Lower lobe of right lung (tissue), 2 donors: ENCODE data around the gene SDC1. TPM values are rescaled to one million over a fixed set of nuclear protein-coding genes. Genes with fewer than 3 reads are reported as not detected.
A peak's percentile ranks its signal among the peaks of the same experiment; 100 is the strongest.
"Not testable (repeated sequence)": the region's sequence is repeated elsewhere in the genome, so short reads cannot be mapped to it uniquely, and the experiment has no call there.

Source experiments
- ATAC-seq, 2 donors: fragments of 200-7000 bp; cut with Tn5 transposase; one replicate each; pipeline ENCODE4 v1.9.1; 2020 to 2022; ENCODE audit warnings: mild to moderate bottlenecking in 2 of 2, moderate library complexity in 2 of 2
- DNase-seq: peaks from one replicate; pipeline ENCODE4 v3.0.0-alpha.2; 2020
- H3K27ac ChIP-seq: fragments of 200-600 bp; one replicate; pipeline ENCODE4 v1.8.0; 2022
- H3K27me3 ChIP-seq: fragments of 200-600 bp; one replicate; pipeline ENCODE4 v1.8.0; 2022; ENCODE audit warnings: low read depth
- H3K36me3 ChIP-seq: fragments of 200-600 bp; one replicate; pipeline ENCODE4 v1.8.0; 2022; ENCODE audit warnings: mild to moderate bottlenecking
- H3K4me1 ChIP-seq: fragments of 200-600 bp; one replicate; pipeline ENCODE4 v1.8.0; 2022
- H3K4me3 ChIP-seq: fragments of 200-600 bp; one replicate; pipeline ENCODE4 v1.8.0; 2022; ENCODE audit warnings: mild to moderate bottlenecking
- H3K9me3 ChIP-seq: fragments of 200-600 bp; one replicate; pipeline ENCODE4 v1.8.0; 2022
- intact Hi-C: fragments of 100-400 bp; cut with DNase I; formaldehyde crosslinking; loops from one replicate; pipeline ENCODE4 v1.11.0; 2022
- total RNA-seq: library from RNA; stranded (reverse); fragmentation: NEBNext Ultra II Directional; extraction: Animal tissue kit (Norgen Biotek cat#: 25700); gene quantifications from one replicate; pipeline ENCODE4 v1.2.1, GENCODE V29; 2021
- TF ChIP-seq, protein P1 (sequence below): fragments of 200-600 bp; IDR thresholded peaks from one replicate; pipeline ENCODE4 v1.8.0; 2022; ENCODE audit warnings: antibody characterized with exemption, mild to moderate bottlenecking
- donor health status: DM: no; HTN: yes; CAD: no; lungs with severe emphysema.

The SDC1 gene
- total RNA-seq, 1 donor from 2014 or later: 90.0 TPM

DNA sequence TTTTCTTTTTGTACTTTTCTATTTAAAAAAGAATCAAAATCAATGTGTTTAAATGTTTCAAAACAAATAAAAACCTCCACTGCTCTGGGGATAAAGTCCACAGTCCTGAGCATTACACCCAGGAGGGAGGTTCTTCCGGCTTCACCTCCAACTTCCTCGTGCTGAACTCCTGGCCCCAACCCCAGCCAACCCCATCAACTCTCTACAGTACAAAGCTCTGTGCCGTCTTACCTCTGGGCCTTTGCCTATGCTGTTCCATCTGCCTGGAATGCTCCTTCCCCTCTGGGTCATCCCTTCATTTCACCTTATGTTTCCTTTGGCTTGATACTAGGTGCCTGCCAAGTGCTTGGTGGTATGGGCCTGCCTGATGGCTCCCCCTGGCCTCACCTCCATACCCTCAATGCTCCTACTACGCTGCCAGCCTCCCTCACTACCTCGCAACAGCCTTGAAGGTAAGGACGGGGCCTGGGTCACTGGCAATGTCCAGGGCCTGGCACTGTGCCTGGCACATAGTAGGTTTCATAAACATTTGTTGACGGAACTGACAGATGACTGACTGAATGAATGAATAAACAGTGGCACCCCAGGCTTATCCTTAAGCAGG, 28.8 kb downstream of the SDC1 start:
- H3K36me3 ChIP-seq: no peaks in the 10 kb centered on the region
- H3K27me3 ChIP-seq: no peaks in the 10 kb centered on the region
- DNase-seq: no peak
- peak in 1 of 2 donors; percentile 2 for ATAC-seq
- TF ChIP-seq, protein P1, sequence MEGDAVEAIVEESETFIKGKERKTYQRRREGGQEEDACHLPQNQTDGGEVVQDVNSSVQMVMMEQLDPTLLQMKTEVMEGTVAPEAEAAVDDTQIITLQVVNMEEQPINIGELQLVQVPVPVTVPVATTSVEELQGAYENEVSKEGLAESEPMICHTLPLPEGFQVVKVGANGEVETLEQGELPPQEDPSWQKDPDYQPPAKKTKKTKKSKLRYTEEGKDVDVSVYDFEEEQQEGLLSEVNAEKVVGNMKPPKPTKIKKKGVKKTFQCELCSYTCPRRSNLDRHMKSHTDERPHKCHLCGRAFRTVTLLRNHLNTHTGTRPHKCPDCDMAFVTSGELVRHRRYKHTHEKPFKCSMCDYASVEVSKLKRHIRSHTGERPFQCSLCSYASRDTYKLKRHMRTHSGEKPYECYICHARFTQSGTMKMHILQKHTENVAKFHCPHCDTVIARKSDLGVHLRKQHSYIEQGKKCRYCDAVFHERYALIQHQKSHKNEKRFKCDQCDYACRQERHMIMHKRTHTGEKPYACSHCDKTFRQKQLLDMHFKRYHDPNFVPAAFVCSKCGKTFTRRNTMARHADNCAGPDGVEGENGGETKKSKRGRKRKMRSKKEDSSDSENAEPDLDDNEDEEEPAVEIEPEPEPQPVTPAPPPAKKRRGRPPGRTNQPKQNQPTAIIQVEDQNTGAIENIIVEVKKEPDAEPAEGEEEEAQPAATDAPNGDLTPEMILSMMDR: no peak
- no peak overlapping the region for H3K4me3 ChIP-seq
- intact Hi-C loops: no loop called here
- peak overlapping the region; percentile 73 for H3K27ac ChIP-seq
- H3K9me3 ChIP-seq: no peaks in the 10 kb centered on the region
- peaks cover 35% of the 10 kb centered on the region for H3K4me1 ChIP-seq

DNA sequence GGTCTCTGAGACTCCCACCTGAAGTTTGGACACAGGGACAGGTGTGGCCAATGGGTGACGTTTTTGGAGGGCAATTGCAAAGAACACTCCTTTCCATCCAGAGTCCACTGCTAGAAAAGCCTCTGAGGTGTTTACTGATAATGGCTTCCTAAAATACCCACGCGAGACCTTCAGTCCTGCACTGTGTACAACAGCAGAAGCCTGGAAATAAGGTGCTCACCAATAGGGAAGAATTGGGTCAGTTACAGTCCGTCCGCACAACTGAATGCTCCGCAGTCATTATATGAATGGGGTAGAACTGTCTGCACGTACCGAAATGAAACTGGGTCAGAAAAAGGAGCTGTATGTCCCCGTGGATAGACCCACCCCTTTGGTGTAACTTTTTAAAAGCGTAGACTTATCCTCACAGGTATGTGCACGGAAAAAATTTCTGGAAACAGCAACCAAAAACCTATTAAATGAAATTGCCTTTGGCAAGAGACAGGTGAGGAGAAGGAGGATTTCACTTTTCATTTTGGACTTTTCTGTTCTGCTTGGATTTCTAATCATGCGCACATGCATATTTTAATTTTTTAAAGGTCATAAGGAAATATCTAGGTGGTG, 29.4 kb downstream of the SDC1 start:
- Histone ChIP-seq H3K27me3 (no peaks in the 10 kb centered on the region), H3K9me3 (no peaks in the 10 kb centered on the region), H3K27ac (peak overlapping the region; percentile 73), H3K36me3 (no peaks in the 10 kb centered on the region), H3K4me3 (no peak overlapping the region), H3K4me1 (peaks cover 35% of the 10 kb centered on the region)
- TF ChIP-seq, protein P1: no peak
- intact Hi-C loops: no loop called here
- DNase-seq (no peak), ATAC-seq (no peak)

DNA sequence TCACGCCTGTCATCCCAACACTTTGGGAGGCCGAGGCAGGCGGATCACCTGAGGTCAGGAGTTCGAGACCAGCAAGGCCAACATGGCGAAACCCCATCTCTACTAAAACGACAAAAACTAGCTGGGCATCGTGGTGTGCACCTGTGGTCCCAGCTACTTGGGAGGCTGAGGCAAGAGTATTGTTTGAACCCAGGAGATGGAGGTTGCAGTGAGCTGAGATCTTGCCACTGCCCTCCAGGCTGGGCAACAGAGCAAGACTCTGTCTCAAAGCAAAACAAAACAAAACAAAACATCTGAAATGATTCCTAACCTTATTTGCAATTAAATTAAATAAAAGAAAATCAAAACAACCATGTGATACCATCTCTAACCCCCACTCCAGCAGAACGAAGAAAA, 29.9 kb downstream of the SDC1 start:
- H3K27ac ChIP-seq: peak overlapping the region; percentile 4
- ATAC-seq: not testable (repeated sequence)

DNA sequence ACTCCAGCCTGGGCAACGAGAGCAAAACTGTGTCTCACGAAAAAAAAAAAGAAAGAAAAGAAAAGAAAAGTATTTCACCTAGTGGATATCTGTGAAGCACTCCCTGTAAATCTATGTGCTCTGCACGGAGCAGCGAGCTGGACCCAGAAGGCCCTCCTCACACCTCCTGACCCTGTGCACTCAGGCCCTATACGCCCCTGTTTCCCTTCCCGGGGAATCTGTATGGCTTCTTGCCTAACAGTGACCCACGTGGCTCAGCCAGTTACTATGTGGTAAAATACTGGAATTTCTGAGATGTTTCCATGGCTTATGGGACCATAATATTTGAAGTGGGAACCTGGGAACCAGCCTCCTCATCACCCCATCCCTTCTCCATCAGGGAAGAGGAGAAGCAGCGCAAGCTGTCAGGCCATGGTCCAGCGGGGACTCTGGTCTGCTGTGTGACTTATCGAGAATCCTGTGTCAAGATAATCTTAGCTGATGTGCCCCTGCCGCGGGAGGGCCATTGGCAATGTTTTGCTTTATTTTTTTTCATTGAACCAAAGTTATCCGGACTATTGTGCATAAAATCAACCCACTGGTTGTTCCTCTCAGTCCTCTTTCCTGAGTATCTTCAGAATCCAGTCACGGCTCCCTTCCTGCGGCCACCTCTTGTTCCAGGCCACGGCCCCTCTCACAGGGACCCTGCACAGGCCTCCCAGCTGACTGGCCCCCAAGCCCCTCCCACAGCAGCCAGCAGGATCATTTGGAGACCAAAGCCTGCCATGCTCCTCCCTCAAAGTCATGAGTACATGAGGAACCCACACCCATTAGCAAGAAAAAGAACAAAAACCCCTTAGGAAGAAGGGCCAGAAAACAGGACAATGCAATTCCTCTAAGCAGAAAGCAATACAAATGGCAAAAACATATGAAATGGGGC, 30.6 kb downstream of the SDC1 start:
- Histone ChIP-seq H3K27ac (peak overlapping the region; percentile 4), H3K4me3 (no peak overlapping the region), H3K27me3 (no peaks in the 10 kb centered on the region), H3K9me3 (no peaks in the 10 kb centered on the region), H3K4me1 (peaks cover 37% of the 10 kb centered on the region), H3K36me3 (no peaks in the 10 kb centered on the region)
- DNase-seq: no peak
- TF ChIP-seq, protein P1: no peak
- intact Hi-C loops: no loop called here
- ATAC-seq: no peak

More for the DNA sequence above, 29.9 kb downstream of the SDC1 start:
- H3K4me3 ChIP-seq, H3K27me3 ChIP-seq, H3K9me3 ChIP-seq, intact Hi-C loops, H3K36me3 ChIP-seq, DNase-seq: not testable (repeated sequence)
- peaks cover 35% of the 10 kb centered on the region for H3K4me1 ChIP-seq

DNA sequence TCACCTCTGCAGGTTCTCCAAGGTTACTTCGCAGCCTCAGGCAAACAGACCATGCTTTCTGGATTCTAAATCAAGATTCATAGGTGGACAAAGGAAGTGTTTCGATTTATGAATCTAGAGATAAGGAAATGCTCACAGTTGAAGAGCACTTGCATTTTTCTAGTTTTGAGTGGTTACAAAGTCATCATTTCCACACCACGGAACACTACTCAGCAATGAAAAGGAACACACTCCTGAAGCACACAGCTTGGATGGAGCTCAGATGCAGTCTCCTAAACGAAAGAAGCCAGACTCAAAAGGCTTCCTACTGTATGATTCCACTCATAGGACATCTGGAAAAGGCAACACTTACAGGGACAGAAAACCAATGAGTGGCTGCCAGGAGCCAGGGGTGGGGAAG, 31.7 kb downstream of the SDC1 start:
- H3K9me3 ChIP-seq: no peaks in the 10 kb centered on the region
- DNase-seq: no peak
- no peaks in the 10 kb centered on the region for H3K36me3 ChIP-seq
- no peak overlapping the region for H3K4me3 ChIP-seq
- peaks cover 25% of the 10 kb centered on the region for H3K4me1 ChIP-seq
- TF ChIP-seq, protein P1: no peak
- intact Hi-C loops: no loop called here
- ATAC-seq: peak; percentile 12 to 45
- peak overlapping the region; percentile 65 for H3K27ac ChIP-seq
- H3K27me3 ChIP-seq: no peaks in the 10 kb centered on the region
